ENCODE measurements around the gene RCOR1. TPM values are rescaled to one million over a fixed set of nuclear protein-coding genes. Genes with fewer than 3 reads are reported as not detected.

The RCOR1 gene
- polyA plus RNA-seq, 1 experiment = 16.7 TPM

- no peak for DNase-seq (ENCODE audit: low read depth, low spot score)
- ChIA-PET CTCF (interaction anchor here (0.6 to 2.2 kb wide), 3 partner anchors 10 to 139 kb away, joined by 3 to 8 read pairs (median 5); no protein-coding TSS in a partner anchor), POLR2A (no interaction called here)
- TF ChIP-seq CTCF (IDR thresholded peaks at IDR 0.05; ENCODE audit: low read depth, low read length) = no peak
- no peaks in the 10 kb centered on the region for H3K27me3 ChIP-seq (ENCODE audit: control insufficient read depth, insufficient read depth, low read length)
- H3K9me3 ChIP-seq (ENCODE audit: control insufficient read depth, insufficient read depth, low read length) = no peaks in the 10 kb centered on the region
- H3K27ac ChIP-seq (ENCODE audit: low read depth, low read length) = no peak overlapping the region
- no peak overlapping the region for H3K4me3 ChIP-seq (ENCODE audit: low read depth, low read length)
These were observed 67.3 kb downstream of the RCOR1 start for GRCh38 chr14:102659797-102660196.

- Histone ChIP-seq H3K4me3 (ENCODE audit: low read depth, low read length) (no peak overlapping the region), H3K27me3 (ENCODE audit: control insufficient read depth, insufficient read depth, low read length) (no peaks in the 10 kb centered on the region), H3K27ac (ENCODE audit: low read depth, low read length) (no peak overlapping the region), H3K9me3 (ENCODE audit: control insufficient read depth, insufficient read depth, low read length) (no peaks in the 10 kb centered on the region)
- ChIA-PET POLR2A (no interaction called here), CTCF (interaction anchor here (1.2 to 2.2 kb wide), 3 partner anchors 33 to 67 kb away, joined by 4 to 8 read pairs (median 4); no protein-coding TSS in a partner anchor)
- DNase-seq (ENCODE audit: low read depth, low spot score) = no peak
- TF ChIP-seq CTCF (IDR thresholded peaks at IDR 0.05; ENCODE audit: low read depth, low read length) = no peak
These were observed 69.2 kb downstream of the RCOR1 start for GRCh38 chr14:102661614-102662013.

GRCh38 chr14:102662636-102663430 is 70.4 kb downstream of the RCOR1 start:
- CTCF ChIA-PET = interaction anchor here (1.2 to 2.1 kb wide), 3 partner anchors 10 to 68 kb away, joined by 4 to 7 read pairs (median 4); no protein-coding TSS in a partner anchor
- H3K9me3 ChIP-seq (ENCODE audit: control insufficient read depth, insufficient read depth, low read length) = no peaks in the 10 kb centered on the region
- DNase-seq (ENCODE audit: low read depth, low spot score) = no peak
- H3K27ac ChIP-seq (ENCODE audit: low read depth, low read length) = no peak overlapping the region
- no peak overlapping the region for H3K4me3 ChIP-seq (ENCODE audit: low read depth, low read length)
- TF ChIP-seq CTCF (IDR thresholded peaks at IDR 0.05; ENCODE audit: low read depth, low read length) = no peak
- no peaks in the 10 kb centered on the region for H3K27me3 ChIP-seq (ENCODE audit: control insufficient read depth, insufficient read depth, low read length)
- POLR2A ChIA-PET = no interaction called here

GRCh38 chr14:102663440-102663839 is 71.0 kb downstream of the RCOR1 start:
- ChIA-PET CTCF (interaction anchor here (0.8 to 2.1 kb wide), 3 partner anchors 10 to 69 kb away, joined by 4 to 7 read pairs (median 4); no protein-coding TSS in a partner anchor), POLR2A (no interaction called here)
- H3K9me3 ChIP-seq (ENCODE audit: control insufficient read depth, insufficient read depth, low read length) = no peaks in the 10 kb centered on the region

More at GRCh38 chr14:102663440-102663839, 71.0 kb downstream of the RCOR1 start:
- Histone ChIP-seq H3K27ac (ENCODE audit: low read depth, low read length) (no peak overlapping the region), H3K27me3 (ENCODE audit: control insufficient read depth, insufficient read depth, low read length) (no peaks in the 10 kb centered on the region), H3K4me3 (ENCODE audit: low read depth, low read length) (no peak overlapping the region)
- no peak for DNase-seq (ENCODE audit: low read depth, low spot score)
- TF ChIP-seq CTCF (IDR thresholded peaks at IDR 0.05; ENCODE audit: low read depth, low read length) = no peak
